ENCODE measurements around the gene CCDC7. TPM values are rescaled to one million over a fixed set of nuclear protein-coding genes. Genes with fewer than 3 reads are reported as not detected.
"Not testable (repeated sequence)": the region's sequence is repeated elsewhere in the genome, so short reads cannot be mapped to it uniquely, and the experiment has no call there.

The CCDC7 gene
- total RNA-seq, 2 experiments from 2014 or later, result 28.4 to 34.5 TPM

DNA sequence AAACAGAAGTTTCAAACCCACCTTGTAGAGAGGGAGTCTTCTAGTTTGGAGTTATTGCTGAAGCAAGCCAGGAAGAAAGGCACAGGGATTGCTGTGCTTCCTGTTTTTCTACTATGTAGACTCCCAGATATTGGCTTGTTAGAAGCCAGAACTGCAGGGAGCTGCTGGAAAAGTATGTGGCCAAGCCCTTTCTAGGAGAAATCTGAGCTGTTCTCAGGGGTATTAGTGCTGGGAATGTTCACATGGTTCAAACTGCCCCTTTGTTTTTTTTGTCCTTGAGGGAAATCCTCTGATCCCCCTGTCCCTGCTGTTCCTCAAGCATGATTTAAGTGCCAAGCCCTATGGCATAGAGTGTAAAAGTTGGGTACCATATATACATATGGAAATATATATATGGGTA is 184.0 kb downstream of the CCDC7 start:
- no peak overlapping the region for H3K27ac Mint-ChIP-seq
- H3K4me3 Mint-ChIP-seq, result no peak overlapping the region
- ATAC-seq (ENCODE audit: low read depth) (no peak), DNase-seq (no peak)
- H3K36me3 Mint-ChIP-seq, result peaks cover 8% of the 10 kb centered on the region
- peaks cover 8% of the 10 kb centered on the region for H3K9me3 Mint-ChIP-seq
- no peaks in the 10 kb centered on the region for H3K4me1 Mint-ChIP-seq
- no peaks in the 10 kb centered on the region for H3K27me3 Mint-ChIP-seq
- POLR2A ChIA-PET, result no interaction called here

DNA sequence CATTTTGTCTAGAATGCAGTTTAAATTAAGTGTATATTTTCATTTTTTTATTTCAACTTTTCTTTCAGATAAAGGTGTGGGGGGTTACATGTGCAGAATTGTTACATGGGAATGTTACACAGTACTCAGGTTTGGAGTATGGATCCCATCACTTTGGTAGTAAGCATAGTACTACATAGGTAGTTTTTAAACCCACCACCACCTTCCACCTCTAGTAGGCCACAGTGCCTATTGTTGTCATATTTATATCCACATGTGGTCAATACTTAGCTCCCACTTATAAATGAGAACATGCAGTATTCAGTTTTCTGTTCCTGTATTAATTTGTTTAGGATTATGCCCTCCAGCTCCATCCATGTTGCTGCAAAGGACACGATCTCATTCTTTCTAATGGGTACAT is 200.6 kb downstream of the CCDC7 start:
- H3K27me3 Mint-ChIP-seq, result no peaks in the 10 kb centered on the region
- POLR2A ChIA-PET, result no interaction called here

DNA sequence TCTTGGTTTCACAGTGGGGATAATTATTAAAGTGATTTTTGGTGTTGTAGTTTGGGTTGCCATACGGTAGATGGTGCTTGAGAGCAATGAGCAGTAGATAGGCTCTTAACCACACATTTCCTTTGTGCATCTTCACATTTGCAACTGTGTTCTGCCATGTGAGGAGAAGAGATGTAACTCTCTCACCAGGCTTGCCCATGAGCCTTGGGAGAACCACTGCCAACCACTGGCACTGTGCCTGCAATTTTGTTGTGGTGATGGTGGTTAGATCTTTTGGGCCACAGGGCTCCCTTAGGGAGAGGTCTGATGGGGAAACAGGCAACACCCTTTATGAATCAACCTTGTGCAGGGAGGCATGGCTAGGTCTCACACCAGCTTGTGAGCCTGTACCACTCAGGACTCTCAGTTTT is 204.3 kb downstream of the CCDC7 start:
- POLR2A ChIA-PET, result no interaction called here
- H3K9me3 Mint-ChIP-seq, result peaks cover 19% of the 10 kb centered on the region
- peaks cover 7% of the 10 kb centered on the region for H3K4me1 Mint-ChIP-seq
- no peak overlapping the region for H3K4me3 Mint-ChIP-seq
- ATAC-seq (ENCODE audit: low read depth), result no peak
- peak overlapping the region; percentile 0 for H3K27ac Mint-ChIP-seq
- H3K27me3 Mint-ChIP-seq, result no peaks in the 10 kb centered on the region
- no peak for DNase-seq
- H3K36me3 Mint-ChIP-seq, result peaks cover 7% of the 10 kb centered on the region

More for the DNA sequence above, 200.6 kb downstream of the CCDC7 start:
- peaks cover 7% of the 10 kb centered on the region for H3K4me1 Mint-ChIP-seq
- H3K36me3 Mint-ChIP-seq, result peaks cover 5% of the 10 kb centered on the region
- peaks cover 14% of the 10 kb centered on the region for H3K9me3 Mint-ChIP-seq
- ATAC-seq (ENCODE audit: low read depth), result no peak
- no peak overlapping the region for H3K4me3 Mint-ChIP-seq
- H3K27ac Mint-ChIP-seq, result no peak overlapping the region
- DNase-seq, result no peak

DNA sequence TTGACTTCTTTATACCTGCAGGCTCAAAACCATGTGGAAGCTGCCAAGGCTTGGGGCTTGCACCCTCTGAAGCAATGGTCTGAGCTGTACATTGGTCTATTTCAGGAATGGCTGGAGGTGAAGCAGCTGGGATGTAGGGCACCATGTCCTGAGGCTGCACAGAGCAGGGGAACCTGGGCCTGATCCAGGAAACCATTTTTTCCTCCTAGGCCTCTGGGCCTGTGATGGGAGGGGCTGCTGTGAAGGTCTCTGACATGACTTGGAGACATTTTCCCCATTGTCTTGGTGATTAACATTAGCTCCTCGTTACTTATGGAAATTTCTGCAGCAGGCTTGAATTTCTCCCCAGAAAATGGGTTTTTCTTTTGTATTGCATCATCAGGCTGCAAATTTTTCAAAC is 211.5 kb downstream of the CCDC7 start:
- H3K27me3 Mint-ChIP-seq; ATAC-seq (ENCODE audit: low read depth); H3K4me1 Mint-ChIP-seq; POLR2A ChIA-PET; H3K27ac Mint-ChIP-seq; DNase-seq; H3K4me3 Mint-ChIP-seq: not testable (repeated sequence)
- H3K9me3 Mint-ChIP-seq, result peaks cover 26% of the 10 kb centered on the region
- H3K36me3 Mint-ChIP-seq, result peaks cover 26% of the 10 kb centered on the region

DNA sequence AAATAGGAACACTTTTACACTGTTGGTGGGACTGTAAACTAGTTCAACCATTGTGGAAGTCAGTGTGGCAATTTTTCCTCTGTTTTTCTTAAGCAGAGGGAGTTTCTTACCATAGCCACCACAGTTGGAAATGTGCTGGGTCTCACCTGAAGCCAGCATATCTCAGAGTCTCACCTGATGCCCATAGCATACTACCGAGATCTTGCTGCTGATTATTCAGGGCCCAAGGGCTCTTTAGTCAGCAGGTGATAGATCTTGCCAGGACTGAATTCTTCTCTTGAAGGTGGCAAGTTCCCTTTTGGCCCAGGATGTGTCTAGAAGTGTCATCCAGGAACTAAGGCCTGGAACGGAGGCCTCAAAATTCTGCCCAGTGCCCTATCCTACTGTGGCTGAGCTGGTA is 215.4 kb downstream of the CCDC7 start:
- no peaks in the 10 kb centered on the region for H3K4me1 Mint-ChIP-seq
- DNase-seq (no peak), ATAC-seq (ENCODE audit: low read depth) (no peak)
- POLR2A ChIA-PET, result no interaction called here
- H3K9me3 Mint-ChIP-seq, result peaks cover 11% of the 10 kb centered on the region
- H3K36me3 Mint-ChIP-seq, result peaks cover 15% of the 10 kb centered on the region
- H3K4me3 Mint-ChIP-seq, result no peak overlapping the region
- H3K27me3 Mint-ChIP-seq, result no peaks in the 10 kb centered on the region
- H3K27ac Mint-ChIP-seq, result no peak overlapping the region

DNA sequence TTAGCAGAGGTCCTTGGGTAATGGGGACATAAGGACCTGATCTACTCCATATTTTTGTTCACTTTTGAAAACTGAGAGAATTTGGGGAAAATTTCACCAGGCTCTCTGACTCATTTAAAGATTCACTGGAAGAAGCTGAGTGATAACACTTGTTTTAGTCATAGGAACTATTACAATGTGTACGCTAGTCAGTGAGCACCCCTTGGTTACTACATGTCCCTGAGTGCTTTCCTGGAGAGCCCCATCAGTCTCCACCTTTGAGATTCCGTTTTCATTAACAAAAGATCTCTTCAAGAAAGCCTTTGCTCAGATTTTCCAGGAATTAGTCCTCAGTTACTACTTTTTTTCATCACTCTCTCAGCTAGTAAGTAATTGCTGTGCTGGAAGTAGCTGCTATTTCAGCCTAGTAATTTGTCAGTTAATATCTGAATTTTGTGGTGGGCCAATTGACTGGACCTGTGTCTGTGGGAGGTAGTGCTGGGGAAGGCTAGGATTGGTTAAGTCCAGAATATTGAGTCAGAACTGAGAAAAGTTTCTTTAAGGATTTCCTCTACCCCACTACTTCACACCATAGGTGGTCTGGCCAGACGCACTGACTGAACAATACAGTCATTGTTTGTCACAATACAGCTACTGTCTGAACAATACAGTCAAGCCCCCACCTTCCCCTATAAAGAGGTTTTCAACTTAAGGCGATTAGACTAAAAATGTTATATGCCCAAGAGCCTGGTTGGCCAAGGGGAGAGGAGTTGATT is 235.0 kb downstream of the CCDC7 start:
- peaks cover 4% of the 10 kb centered on the region for H3K36me3 Mint-ChIP-seq
- H3K9me3 Mint-ChIP-seq, result peaks cover 10% of the 10 kb centered on the region
- DNase-seq, result no peak
- ATAC-seq (ENCODE audit: low read depth), result no peak
- H3K4me1 Mint-ChIP-seq, result no peaks in the 10 kb centered on the region
- POLR2A ChIA-PET, result no interaction called here
- H3K4me3 Mint-ChIP-seq, result no peak overlapping the region
- no peak overlapping the region for H3K27ac Mint-ChIP-seq
- H3K27me3 Mint-ChIP-seq, result no peaks in the 10 kb centered on the region

DNA sequence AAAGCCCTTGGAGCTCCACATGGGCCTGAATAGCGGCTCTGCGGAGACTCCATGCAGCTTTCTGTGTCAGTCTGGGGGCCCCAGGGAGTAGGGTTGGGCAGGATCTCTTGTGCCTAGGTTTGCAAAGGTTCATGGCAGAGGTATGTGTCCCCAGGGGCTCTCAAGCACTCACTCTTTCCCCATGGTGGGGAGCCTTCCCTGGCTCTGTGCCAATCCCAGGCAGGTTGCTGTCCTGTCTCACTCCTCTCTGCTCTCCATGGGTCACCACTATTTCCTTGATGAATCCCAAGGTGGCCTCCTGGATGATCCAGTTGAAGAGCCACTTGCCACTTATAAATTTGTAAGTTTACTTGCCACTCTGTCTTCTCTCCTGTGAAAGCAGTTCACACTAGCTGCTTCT is 238.4 kb downstream of the CCDC7 start:
- H3K36me3 Mint-ChIP-seq, result peaks cover 10% of the 10 kb centered on the region
- no peaks in the 10 kb centered on the region for H3K27me3 Mint-ChIP-seq
- ATAC-seq (ENCODE audit: low read depth), result no peak
- H3K27ac Mint-ChIP-seq, result no peak overlapping the region
- no peak for DNase-seq
- peaks cover 4% of the 10 kb centered on the region for H3K9me3 Mint-ChIP-seq
- H3K4me3 Mint-ChIP-seq, result no peak overlapping the region
- POLR2A ChIA-PET, result no interaction called here
- no peaks in the 10 kb centered on the region for H3K4me1 Mint-ChIP-seq

DNA sequence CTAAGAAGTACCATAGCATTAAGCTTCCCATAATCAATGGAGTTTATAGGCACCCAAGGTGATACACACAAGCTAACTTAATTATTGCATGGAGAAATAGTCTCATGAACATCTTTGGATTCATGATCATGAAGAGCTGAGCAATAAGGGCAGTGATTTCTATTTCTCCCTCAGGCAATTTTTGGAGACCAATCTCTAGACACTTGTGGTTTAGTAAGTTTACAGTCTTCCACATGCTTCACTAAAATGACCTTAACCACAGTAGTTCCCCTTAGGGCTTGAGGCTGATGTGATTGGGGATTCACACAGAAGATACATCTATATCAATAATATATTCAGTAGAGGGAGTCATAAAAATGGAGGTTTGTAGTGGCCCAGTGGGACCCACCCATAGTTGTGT is 241.2 kb downstream of the CCDC7 start:
- no peak for ATAC-seq (ENCODE audit: low read depth)
- H3K9me3 Mint-ChIP-seq, result peaks cover 4% of the 10 kb centered on the region
- H3K36me3 Mint-ChIP-seq, result peaks cover 12% of the 10 kb centered on the region
- no peak overlapping the region for H3K27ac Mint-ChIP-seq
- H3K4me3 Mint-ChIP-seq, result no peak overlapping the region
- no peak for DNase-seq
- H3K4me1 Mint-ChIP-seq, result no peaks in the 10 kb centered on the region
- POLR2A ChIA-PET, result no interaction called here
- H3K27me3 Mint-ChIP-seq, result no peaks in the 10 kb centered on the region

DNA sequence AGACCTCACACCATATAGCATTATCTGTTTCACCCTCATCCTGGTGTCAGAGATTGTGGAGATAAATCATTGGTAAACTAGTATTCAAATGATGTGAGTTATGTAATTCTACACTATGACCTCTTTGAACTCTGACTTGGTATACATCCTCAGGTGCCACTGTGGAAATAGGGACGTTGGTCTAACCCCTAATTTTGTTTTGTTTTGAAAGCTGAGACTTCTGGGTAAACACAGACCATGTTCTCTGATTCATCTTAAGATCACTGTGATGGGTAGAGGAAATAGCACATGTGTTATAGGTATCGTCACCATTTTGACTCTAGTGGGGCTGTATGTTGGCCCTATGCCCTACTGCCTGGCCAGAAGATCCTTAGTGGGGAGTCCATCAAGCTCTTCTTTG is 241.6 kb downstream of the CCDC7 start:
- H3K27ac Mint-ChIP-seq, result no peak overlapping the region
- H3K4me3 Mint-ChIP-seq, result no peak overlapping the region
- H3K4me1 Mint-ChIP-seq, result no peaks in the 10 kb centered on the region
- peaks cover 12% of the 10 kb centered on the region for H3K36me3 Mint-ChIP-seq
- ATAC-seq (ENCODE audit: low read depth), result no peak
- peaks cover 4% of the 10 kb centered on the region for H3K9me3 Mint-ChIP-seq
- no peaks in the 10 kb centered on the region for H3K27me3 Mint-ChIP-seq
- POLR2A ChIA-PET, result no interaction called here
- DNase-seq, result no peak

DNA sequence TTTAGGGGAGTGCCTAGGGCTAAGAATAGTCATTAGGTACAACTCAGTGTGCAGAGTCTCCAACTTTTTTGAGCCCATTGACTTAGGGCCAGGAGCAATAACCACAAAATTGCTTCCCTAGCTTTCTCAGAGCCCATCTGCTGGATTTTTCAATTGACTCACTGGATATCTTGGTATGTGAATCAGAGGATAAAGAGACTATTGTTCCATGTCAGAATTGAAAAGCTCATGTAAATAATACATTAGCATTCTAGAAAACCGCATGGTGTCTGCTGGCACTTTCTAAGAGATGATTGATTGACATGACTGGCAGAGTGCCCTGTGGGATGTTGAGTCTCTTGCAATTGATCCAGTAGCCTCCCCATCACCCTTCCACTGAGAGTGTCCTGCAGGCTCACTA is 246.2 kb downstream of the CCDC7 start:
- Mint-ChIP-seq H3K4me1 (no peaks in the 10 kb centered on the region), H3K27ac (no peak overlapping the region), H3K9me3 (peaks cover 4% of the 10 kb centered on the region), H3K27me3 (no peaks in the 10 kb centered on the region), H3K36me3 (peaks cover 7% of the 10 kb centered on the region), H3K4me3 (no peak overlapping the region)
- no peak for DNase-seq
- POLR2A ChIA-PET, result no interaction called here
- ATAC-seq (ENCODE audit: low read depth), result no peak

DNA sequence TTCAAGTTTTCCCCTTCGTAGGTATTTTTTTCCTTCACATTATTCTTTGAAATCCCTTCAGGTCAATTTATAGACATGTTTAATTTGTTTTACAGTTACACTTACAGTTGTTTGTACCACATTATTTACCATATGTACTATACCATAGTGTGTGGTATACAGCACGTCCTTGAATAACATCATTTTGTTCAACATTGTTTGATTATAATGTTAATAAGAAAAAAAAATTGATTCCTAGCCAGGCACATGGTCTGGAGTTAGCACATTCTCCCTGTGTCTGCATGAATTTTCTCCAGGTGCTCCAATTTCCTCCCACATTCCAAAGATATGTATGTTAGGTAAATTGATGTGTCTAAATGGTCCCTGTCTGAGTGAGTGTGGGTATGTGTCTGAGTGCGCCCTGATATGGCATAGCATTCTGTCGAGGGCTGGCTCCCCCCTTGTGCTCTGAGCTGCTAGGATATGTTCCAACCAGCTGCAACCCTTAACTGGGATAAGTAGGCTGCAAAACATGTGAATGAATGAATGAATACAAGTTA is 247.6 kb downstream of the CCDC7 start:
- H3K36me3 Mint-ChIP-seq, result peaks cover 10% of the 10 kb centered on the region
- H3K9me3 Mint-ChIP-seq, result peaks cover 6% of the 10 kb centered on the region
- no peaks in the 10 kb centered on the region for H3K4me1 Mint-ChIP-seq
- no peaks in the 10 kb centered on the region for H3K27me3 Mint-ChIP-seq
- no peak overlapping the region for H3K27ac Mint-ChIP-seq
- DNase-seq (no peak), ATAC-seq (ENCODE audit: low read depth) (no peak)
- H3K4me3 Mint-ChIP-seq, result no peak overlapping the region
- POLR2A ChIA-PET, result no interaction called here

DNA sequence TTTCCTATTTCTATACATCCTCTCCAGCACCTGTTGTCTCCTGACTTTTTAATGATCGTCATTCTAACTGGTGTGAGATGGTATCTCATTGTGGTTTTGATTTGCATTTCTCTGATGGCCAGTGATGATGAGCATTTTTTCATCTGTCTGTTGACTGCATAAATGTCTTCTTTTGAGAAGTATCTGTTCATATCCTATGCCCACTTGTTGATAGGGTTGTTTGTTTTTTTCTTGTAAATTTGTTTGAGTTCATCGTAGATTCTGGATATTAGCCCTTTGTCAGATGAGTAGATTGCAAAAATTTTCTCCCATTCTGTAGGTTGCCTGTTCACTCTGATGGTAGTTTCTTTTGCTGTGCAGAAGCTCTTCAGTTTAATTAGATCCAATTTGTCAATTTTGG is 253.7 kb downstream of the CCDC7 start:
- H3K4me1 Mint-ChIP-seq; H3K27ac Mint-ChIP-seq; POLR2A ChIA-PET; H3K4me3 Mint-ChIP-seq; DNase-seq; ATAC-seq (ENCODE audit: low read depth); H3K27me3 Mint-ChIP-seq: not testable (repeated sequence)
- Mint-ChIP-seq H3K36me3 (peaks cover 11% of the 10 kb centered on the region), H3K9me3 (peaks cover 26% of the 10 kb centered on the region)

DNA sequence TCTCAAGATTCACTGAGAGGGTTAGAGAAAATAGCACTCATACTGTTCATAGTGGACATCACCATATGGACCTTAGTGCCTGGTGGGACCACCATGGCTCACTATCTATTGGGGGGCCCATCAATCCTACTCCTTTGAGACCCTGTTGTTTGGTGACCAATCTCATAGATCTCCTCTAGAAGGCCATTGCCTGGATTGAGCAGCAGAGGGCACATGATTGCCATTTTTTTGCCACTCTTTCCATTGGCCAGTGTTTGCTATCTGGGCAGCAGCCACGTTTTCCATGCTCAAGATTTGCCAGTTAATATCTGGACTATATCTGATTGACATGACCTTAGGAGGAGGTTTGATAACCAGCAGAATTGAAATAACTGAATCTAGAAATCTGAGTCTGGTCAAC is 267.6 kb downstream of the CCDC7 start:
- ATAC-seq (ENCODE audit: low read depth) (no peak), DNase-seq (no peak)
- POLR2A ChIA-PET, result no interaction called here
- no peaks in the 10 kb centered on the region for H3K27me3 Mint-ChIP-seq
- peaks cover 18% of the 10 kb centered on the region for H3K9me3 Mint-ChIP-seq
- no peaks in the 10 kb centered on the region for H3K36me3 Mint-ChIP-seq
- H3K4me1 Mint-ChIP-seq, result no peaks in the 10 kb centered on the region
- H3K4me3 Mint-ChIP-seq, result no peak overlapping the region
- H3K27ac Mint-ChIP-seq, result no peak overlapping the region

DNA sequence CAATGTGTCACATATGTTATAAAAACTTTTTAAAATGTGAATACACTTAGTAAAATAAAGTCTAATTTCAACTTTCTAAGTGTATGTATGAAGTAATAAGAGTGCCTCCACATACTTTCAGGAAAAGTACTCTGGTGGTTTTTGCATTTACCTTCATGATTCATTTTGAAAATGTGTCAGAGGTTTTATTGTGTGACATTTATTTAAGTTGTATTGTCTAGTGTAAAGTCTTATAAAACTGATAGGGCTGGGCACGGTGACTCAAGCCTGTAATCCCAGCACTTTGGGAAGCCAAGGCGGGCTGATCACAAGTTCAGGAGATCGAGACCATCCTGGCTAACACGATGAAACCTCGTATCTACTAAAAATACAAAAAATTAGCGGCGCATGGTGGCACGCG is 285.6 kb downstream of the CCDC7 start:
- POLR2A ChIA-PET, result no interaction called here
- H3K27ac Mint-ChIP-seq, result no peak overlapping the region
- DNase-seq (no peak), ATAC-seq (ENCODE audit: low read depth) (no peak)
- H3K4me1 Mint-ChIP-seq, result no peaks in the 10 kb centered on the region
- H3K4me3 Mint-ChIP-seq, result no peak overlapping the region
- peaks cover 4% of the 10 kb centered on the region for H3K36me3 Mint-ChIP-seq
- H3K27me3 Mint-ChIP-seq, result no peaks in the 10 kb centered on the region
- H3K9me3 Mint-ChIP-seq, result peaks cover 1% of the 10 kb centered on the region

All from activated naive CD8-positive, alpha-beta T cell treated with anti-CD3 and anti-CD28 coated beads, Interleukin-2, amount 10 ng/mL, durations not matched to agents 7 days and 5 days (primary cell).